ENCODE measurements around the gene RGL2.

RGL2 gene

DNA sequence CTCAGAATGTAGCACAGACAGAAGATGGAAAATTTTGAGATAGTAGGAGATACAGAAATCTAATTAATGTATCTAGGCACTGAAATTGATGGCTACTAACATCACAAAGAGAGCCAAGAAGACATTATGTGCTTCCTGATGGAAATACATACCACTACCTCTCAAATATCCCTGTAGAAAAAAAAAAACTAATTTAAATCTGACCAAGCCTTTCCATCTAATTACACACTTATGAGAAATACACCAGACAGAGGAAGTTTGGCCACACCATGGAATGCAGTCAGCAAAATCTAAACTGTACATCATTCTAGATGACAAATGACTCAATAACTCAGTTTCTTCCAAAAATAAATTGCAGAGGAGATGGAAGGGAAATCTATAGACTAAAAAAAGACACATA is 46.0 kb downstream of the RGL2 start:
- peaks cover 11% of the 10 kb centered on the region for H3K27me3 ChIP-seq (ENCODE audit: control insufficient read depth, insufficient read depth, low read length, poor library complexity, severe bottlenecking)
- H3K4me3 ChIP-seq (ENCODE audit: insufficient read depth, low read depth, low read length) = no peak overlapping the region
- H3K9me3 ChIP-seq (ENCODE audit: control insufficient read depth, low read length) = no peaks in the 10 kb centered on the region
- no peaks in the 10 kb centered on the region for H3K36me3 ChIP-seq (ENCODE audit: control insufficient read depth, insufficient read depth, low read length)
- peaks cover 8% of the 10 kb centered on the region for H3K4me1 ChIP-seq (ENCODE audit: control insufficient read depth, insufficient read depth, low read length)
- no peak overlapping the region for H3K27ac ChIP-seq (ENCODE audit: insufficient read depth, low read depth, low read length, poor library complexity, severe bottlenecking)

DNA sequence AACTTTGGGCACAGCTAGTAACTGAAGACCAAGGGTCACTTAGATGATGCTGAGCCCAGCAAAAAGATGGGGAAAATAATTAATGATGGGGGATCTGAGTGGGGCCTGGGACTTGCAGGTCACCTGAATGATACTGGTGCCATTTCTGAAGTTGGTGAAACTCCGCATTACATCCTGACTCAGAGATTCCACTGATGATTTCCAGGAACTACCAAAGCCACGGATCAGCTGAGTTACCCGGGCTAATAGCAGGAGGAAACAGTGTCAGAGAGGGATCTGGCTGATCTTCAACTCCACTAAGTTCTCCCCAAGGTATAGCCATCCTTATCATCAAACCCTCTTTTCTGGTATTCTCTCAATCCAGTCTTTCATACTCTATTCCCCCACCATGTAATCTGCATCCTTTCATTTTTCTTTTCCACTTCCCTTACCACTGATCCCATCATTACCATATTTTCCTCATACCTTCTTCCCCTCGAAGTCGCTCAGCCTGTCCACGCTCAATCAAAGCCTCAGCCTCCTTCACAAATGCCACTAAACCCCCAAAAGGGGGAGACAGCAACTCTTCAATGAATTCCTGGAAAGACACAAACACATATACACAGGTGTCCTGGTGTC is 47.2 kb downstream of the RGL2 start:
- WGBS, 2 experiments = 92 to 93% methylated on average over 6 of the region's 6 CpGs
- H3K4me1 ChIP-seq (ENCODE audit: control insufficient read depth, insufficient read depth, low read length) = peaks cover 8% of the 10 kb centered on the region
- no peaks in the 10 kb centered on the region for H3K9me3 ChIP-seq (ENCODE audit: control insufficient read depth, low read length)
- no peak overlapping the region for H3K27ac ChIP-seq (ENCODE audit: insufficient read depth, low read depth, low read length, poor library complexity, severe bottlenecking)
- H3K4me3 ChIP-seq (ENCODE audit: insufficient read depth, low read depth, low read length) = no peak overlapping the region
- H3K36me3 ChIP-seq (ENCODE audit: control insufficient read depth, insufficient read depth, low read length) = no peaks in the 10 kb centered on the region
- H3K27me3 ChIP-seq (ENCODE audit: control insufficient read depth, insufficient read depth, low read length, poor library complexity, severe bottlenecking) = peaks cover 21% of the 10 kb centered on the region

DNA sequence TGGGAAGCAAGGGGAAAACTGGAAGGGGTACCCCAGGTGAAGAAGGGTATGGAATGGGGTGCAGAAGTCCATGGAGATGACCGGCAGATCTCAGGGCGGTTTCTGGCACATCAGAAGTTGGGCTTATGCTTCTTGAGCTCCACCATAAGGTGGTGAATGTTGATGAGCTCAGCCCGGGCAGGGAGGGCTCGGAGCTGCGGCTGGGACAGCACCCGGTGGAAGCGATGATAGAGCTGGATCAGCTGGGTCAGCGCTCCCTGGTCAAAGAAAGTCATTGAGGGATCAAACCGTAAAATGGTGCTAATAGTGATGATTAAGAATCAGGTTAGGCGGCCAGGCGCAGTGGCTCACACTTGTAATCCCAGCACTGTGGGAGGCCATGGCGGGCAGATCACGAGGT is 48.0 kb downstream of the RGL2 start:
- H3K4me3 ChIP-seq (ENCODE audit: insufficient read depth, low read depth, low read length) = no peak overlapping the region
- H3K27me3 ChIP-seq (ENCODE audit: control insufficient read depth, insufficient read depth, low read length, poor library complexity, severe bottlenecking) = peaks cover 27% of the 10 kb centered on the region
- WGBS, 2 experiments = 95 to 97% methylated on average over 13 of the region's 13 CpGs
- H3K4me1 ChIP-seq (ENCODE audit: control insufficient read depth, insufficient read depth, low read length) = peaks cover 8% of the 10 kb centered on the region
- H3K27ac ChIP-seq (ENCODE audit: insufficient read depth, low read depth, low read length, poor library complexity, severe bottlenecking) = no peak overlapping the region
- H3K36me3 ChIP-seq (ENCODE audit: control insufficient read depth, insufficient read depth, low read length) = no peaks in the 10 kb centered on the region
- no peaks in the 10 kb centered on the region for H3K9me3 ChIP-seq (ENCODE audit: control insufficient read depth, low read length)

DNA sequence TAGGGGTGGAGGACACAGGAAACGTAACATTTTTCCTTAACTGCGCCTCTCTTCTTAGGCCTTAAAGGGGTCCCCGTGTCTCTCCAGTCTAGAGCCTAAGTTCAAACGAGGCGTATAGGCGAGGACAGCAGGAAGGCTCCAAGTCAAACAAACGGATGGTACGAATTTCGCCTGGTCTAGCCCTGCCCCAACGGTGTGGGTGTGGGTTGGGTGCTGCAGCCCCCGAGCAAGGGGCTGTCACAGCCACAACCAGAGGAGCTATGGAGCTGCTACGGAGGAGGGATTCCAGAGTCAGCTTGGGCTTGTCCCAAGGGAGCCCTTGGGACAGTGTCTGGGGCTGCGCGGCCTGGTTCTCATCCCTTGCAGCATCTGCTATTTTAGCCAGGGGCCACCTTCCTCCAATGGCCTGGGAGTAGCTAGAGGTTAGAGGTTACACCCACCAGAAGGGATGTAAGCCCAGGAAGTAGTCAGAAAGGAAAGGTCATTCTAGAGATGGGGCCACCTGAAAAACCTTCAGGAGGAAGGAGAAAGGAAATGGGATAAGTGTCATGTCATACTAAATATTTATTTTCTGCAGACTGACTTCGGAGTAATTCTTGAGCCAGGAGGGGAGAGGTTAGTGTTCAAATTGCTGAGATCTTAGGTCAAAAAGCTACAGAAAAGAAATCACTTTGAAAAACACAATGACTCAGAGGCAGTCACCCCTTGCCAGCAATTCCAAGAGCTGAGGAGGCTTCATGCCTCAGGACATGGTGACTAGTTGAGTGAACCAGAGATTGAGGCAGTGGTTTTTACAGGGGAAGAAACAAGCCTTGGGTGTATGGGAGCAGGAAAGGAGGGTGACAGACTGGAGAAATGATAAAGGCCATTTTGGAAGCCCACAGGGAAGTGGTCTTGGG is 48.8 kb downstream of the RGL2 start:
- Histone ChIP-seq H3K4me1 (ENCODE audit: control insufficient read depth, insufficient read depth, low read length) (peaks cover 8% of the 10 kb centered on the region), H3K27ac (ENCODE audit: insufficient read depth, low read depth, low read length, poor library complexity, severe bottlenecking) (peak overlapping the region; percentile 65)
- WGBS, 2 experiments = 47% methylated on average over 15 of the region's 15 CpGs

DNA sequence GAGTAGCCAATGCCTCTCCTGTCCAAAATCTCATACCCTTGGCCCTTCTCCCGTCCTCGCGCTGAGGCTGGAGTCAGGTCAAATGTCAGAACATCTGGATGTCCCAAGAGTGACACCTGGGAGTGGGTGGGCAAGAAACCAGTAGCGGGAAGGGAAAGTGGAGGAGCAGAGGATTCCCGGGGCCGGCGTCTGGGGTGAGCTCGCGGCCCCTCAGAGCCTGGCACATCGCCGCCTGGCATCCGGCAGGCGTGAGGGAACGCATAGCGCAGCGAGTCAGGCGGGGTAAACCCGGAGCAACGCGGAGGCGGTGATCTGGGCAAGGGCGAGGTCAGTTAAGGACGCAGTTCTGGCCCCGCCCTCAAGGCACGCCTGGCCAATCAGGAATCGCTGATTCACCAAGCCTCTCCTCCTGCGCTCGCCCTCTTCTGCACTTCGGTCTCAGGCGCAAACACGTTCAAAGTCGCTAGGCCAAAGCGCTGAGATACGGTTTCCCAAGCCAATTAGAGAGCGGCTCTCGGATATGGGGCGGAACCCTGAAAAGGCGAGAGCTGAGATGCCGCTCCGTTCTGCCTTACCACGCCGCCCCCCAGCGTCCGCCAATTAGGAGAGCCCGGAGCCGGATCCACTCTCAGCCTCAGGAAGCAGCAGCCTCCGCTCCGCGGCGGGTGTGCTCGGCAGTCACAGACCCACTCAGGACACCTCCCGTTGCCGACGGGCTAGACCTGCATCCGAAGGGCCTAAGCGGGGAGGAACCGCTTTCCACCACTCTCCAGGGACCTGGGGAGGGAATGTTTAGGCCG is 49.6 kb downstream of the RGL2 start:
- peak overlapping the region; percentile 66 for H3K27ac ChIP-seq (ENCODE audit: insufficient read depth, low read depth, low read length, poor library complexity, severe bottlenecking)
- WGBS, 2 experiments = 0 to 1% methylated on average over 58 of the region's 58 CpGs
- H3K4me3 ChIP-seq (ENCODE audit: insufficient read depth, low read depth, low read length) = peak overlapping the region; percentile 39
- no peaks in the 10 kb centered on the region for H3K9me3 ChIP-seq (ENCODE audit: control insufficient read depth, low read length)
- peaks cover 8% of the 10 kb centered on the region for H3K4me1 ChIP-seq (ENCODE audit: control insufficient read depth, insufficient read depth, low read length)
- peaks cover 27% of the 10 kb centered on the region for H3K27me3 ChIP-seq (ENCODE audit: control insufficient read depth, insufficient read depth, low read length, poor library complexity, severe bottlenecking)
- no peaks in the 10 kb centered on the region for H3K36me3 ChIP-seq (ENCODE audit: control insufficient read depth, insufficient read depth, low read length)

More for the DNA sequence above, 48.8 kb downstream of the RGL2 start:
- Histone ChIP-seq H3K9me3 (ENCODE audit: control insufficient read depth, low read length) (no peaks in the 10 kb centered on the region), H3K27me3 (ENCODE audit: control insufficient read depth, insufficient read depth, low read length, poor library complexity, severe bottlenecking) (peaks cover 27% of the 10 kb centered on the region), H3K4me3 (ENCODE audit: insufficient read depth, low read depth, low read length) (peak overlapping the region; percentile 39), H3K36me3 (ENCODE audit: control insufficient read depth, insufficient read depth, low read length) (no peaks in the 10 kb centered on the region)

DNA sequence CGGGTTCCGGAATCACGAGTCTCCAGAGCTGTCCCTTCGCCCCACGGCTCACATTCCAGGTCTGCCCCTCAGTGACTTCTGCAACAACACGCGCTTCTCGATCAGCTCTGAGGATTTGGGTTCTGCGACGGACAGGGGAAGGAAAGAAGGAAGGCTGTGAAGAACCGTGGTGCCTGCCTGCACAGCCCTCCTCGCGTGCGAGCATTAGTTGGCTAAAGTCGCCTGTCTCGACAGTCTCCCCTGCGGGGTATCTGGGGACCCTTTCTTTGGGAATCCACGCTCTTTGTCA is 50.2 kb downstream of the RGL2 start:
- Histone ChIP-seq H3K9me3 (ENCODE audit: control insufficient read depth, low read length) (no peaks in the 10 kb centered on the region), H3K4me3 (ENCODE audit: insufficient read depth, low read depth, low read length) (peak overlapping the region; percentile 39), H3K27me3 (ENCODE audit: control insufficient read depth, insufficient read depth, low read length, poor library complexity, severe bottlenecking) (peaks cover 29% of the 10 kb centered on the region), H3K4me1 (ENCODE audit: control insufficient read depth, insufficient read depth, low read length) (peaks cover 8% of the 10 kb centered on the region), H3K36me3 (ENCODE audit: control insufficient read depth, insufficient read depth, low read length) (no peaks in the 10 kb centered on the region), H3K27ac (ENCODE audit: insufficient read depth, low read depth, low read length, poor library complexity, severe bottlenecking) (peak overlapping the region; percentile 66)
- WGBS, 2 experiments = 8 to 9% methylated on average over 18 of the region's 18 CpGs

DNA sequence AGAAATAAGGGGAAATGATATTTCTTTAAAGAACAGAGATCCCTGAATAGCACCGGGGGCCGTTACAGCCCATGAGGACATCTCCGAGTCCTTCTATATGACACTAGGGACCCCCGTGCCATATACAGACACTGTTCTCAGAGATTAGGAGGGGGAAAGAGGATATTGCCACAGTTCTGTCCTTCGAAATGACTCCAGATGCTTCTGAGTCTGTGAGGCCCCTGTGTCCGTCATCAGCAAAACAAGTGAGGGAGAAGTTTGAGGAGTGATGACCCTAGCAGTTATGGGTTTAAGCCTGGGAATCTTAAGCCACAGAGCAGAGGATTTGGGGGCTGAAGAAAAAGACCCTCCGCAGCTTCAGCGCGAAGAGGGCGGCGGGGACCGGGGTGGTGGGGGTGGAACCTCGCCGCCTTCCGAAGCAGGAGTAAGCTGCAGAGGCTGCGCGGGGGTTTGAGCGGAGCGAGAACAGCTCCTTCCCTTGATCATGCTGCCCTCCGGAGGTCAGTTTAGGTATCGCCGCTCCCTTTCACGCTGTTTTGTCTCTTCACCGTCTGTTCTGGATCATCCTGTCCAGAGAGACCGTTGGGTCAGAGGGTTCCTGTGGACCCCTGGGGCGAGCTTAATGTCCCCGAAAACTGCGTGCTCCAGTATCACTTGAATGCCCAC is 50.6 kb downstream of the RGL2 start:
- peak overlapping the region; percentile 39 for H3K4me3 ChIP-seq (ENCODE audit: insufficient read depth, low read depth, low read length)
- H3K36me3 ChIP-seq (ENCODE audit: control insufficient read depth, insufficient read depth, low read length) = no peaks in the 10 kb centered on the region
- peaks cover 8% of the 10 kb centered on the region for H3K4me1 ChIP-seq (ENCODE audit: control insufficient read depth, insufficient read depth, low read length)
- H3K9me3 ChIP-seq (ENCODE audit: control insufficient read depth, low read length) = no peaks in the 10 kb centered on the region
- H3K27me3 ChIP-seq (ENCODE audit: control insufficient read depth, insufficient read depth, low read length, poor library complexity, severe bottlenecking) = peaks cover 33% of the 10 kb centered on the region
- no peak overlapping the region for H3K27ac ChIP-seq (ENCODE audit: insufficient read depth, low read depth, low read length, poor library complexity, severe bottlenecking)
- WGBS, 2 experiments = 7% methylated on average over 28 of the region's 28 CpGs

DNA sequence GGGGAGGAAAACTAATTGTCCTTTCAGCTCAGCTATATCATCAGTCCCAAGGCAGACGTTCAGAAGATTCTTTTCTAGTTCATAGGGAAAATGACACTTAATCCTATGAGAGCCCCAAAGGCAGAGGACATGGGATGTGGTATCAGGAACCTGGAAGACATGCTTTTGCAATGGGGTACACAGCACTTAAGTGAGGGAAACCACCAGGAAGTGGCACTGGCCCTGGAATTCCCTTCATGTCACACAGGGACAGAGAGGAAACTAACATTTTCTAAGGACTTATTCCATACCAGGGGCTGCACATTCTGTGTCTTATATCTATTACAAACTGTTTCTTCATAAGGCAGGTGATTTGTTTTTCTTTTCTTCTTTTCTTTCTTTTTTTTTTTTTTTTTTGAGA is 55.3 kb downstream of the RGL2 start:
- H3K9me3 ChIP-seq (ENCODE audit: control insufficient read depth, low read length) = no peaks in the 10 kb centered on the region
- 46 to 81% methylated on average over 1 of the region's 1 CpG for WGBS, 2 experiments
- H3K36me3 ChIP-seq (ENCODE audit: control insufficient read depth, insufficient read depth, low read length) = no peaks in the 10 kb centered on the region
- no peak overlapping the region for H3K4me3 ChIP-seq (ENCODE audit: insufficient read depth, low read depth, low read length)
- peaks cover 36% of the 10 kb centered on the region for H3K27me3 ChIP-seq (ENCODE audit: control insufficient read depth, insufficient read depth, low read length, poor library complexity, severe bottlenecking)
- H3K27ac ChIP-seq (ENCODE audit: insufficient read depth, low read depth, low read length, poor library complexity, severe bottlenecking) = no peak overlapping the region
- no peaks in the 10 kb centered on the region for H3K4me1 ChIP-seq (ENCODE audit: control insufficient read depth, insufficient read depth, low read length)

DNA sequence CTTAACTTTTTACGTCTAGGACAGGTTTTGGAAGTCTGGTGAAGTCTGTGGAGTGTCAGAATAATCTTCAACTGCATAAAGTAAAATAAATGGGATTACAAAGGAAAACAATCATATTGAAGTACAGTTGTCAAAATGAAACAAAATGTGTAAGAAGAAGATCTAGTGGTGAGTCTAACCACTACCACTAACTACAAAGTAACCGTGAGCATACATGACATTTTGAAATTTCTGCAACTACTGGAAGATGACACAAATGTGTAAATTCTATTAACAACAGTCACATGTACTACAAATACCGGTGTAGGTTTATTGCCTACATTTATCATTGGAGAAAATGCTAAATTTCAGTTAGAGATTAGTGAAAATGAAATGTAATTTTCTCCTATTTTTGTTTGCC is 56.8 kb downstream of the RGL2 start:
- Histone ChIP-seq H3K9me3 (ENCODE audit: control insufficient read depth, low read length) (no peaks in the 10 kb centered on the region), H3K4me3 (ENCODE audit: insufficient read depth, low read depth, low read length) (no peak overlapping the region), H3K36me3 (ENCODE audit: control insufficient read depth, insufficient read depth, low read length) (no peaks in the 10 kb centered on the region), H3K27me3 (ENCODE audit: control insufficient read depth, insufficient read depth, low read length, poor library complexity, severe bottlenecking) (peaks cover 25% of the 10 kb centered on the region), H3K27ac (ENCODE audit: insufficient read depth, low read depth, low read length, poor library complexity, severe bottlenecking) (no peak overlapping the region), H3K4me1 (ENCODE audit: control insufficient read depth, insufficient read depth, low read length) (no peaks in the 10 kb centered on the region)
- 91 to 92% methylated on average over 3 of the region's 3 CpGs for WGBS, 2 experiments
